Measurements from ENCODE around the gene DPP9.

DNA sequence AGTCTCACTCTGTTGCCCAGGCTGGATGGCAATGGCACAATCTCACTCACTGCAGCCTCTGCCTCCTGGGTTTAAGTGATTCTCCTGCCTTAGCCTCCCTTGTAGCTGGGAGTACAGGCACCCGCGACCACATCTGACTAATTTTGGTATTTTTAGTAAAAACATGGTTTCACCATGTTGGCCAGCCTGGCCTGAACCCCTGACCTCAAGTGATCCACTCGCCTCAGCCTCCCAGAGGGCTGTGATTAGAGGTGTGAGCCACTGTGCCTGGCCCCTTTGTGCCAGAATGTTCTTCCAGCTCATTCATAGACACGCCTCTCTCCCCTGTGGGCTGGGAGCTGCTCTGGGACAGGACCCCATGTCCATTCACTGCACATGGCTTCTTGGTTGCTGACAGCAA lies 62.6 kb downstream of the DPP9 start:
- no peak for TF ChIP-seq CTCF (IDR thresholded peaks at IDR 0.05)
- no peak for TF ChIP-seq POLR2A (IDR thresholded peaks at IDR 0.05)
- no peak for TF ChIP-seq POLR2AphosphoS5 (IDR thresholded peaks at IDR 0.05)
